GM21390 (cell line): ENCODE results near the gene SLC25A26.
A peak's percentile ranks its signal among the peaks of the same experiment; 100 is the strongest.

Source experiments
- ATAC-seq: cut with Tn5 transposase; IDR thresholded peaks from one replicate; pipeline ENCODE4 v1.9.1; 2021; ENCODE audit not compliant: unreplicated experiment

Gene SLC25A26

DNA sequence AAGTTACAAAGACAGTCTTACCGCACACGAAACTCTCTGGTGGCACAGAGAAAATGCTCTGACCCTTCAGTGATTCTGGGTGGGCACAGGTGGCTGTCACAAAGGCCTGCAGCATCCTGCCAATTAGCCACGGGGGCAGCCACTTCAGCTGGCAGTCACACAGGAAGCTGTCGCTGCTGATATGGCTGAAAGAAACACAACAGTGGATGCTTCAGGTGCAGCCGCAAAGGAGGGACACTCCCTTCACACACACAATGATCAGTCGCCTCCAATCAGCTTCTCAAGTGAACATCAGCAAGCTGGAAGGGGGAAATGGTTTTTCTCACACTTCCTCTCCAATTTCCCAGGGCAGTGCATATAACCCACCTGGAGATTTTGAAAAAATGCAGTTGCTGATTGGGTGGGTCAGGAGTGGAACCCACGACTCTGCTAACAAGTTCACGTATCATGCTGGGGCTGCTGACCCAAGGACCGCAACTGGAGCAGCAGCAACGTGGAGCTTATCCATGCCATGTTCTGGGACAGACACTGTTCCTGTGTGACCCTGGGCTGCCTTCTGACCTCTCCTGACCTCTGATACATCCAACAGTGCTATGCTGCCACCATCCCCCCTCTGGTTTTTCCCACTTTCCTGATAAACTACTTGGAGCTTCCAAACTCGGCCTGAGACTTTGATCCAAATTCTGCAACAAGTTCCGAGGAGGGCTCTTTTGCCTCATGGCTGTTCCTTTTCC lies 173.4 kb downstream of the SLC25A26 start:
- ATAC-seq = peak; percentile 77

DNA sequence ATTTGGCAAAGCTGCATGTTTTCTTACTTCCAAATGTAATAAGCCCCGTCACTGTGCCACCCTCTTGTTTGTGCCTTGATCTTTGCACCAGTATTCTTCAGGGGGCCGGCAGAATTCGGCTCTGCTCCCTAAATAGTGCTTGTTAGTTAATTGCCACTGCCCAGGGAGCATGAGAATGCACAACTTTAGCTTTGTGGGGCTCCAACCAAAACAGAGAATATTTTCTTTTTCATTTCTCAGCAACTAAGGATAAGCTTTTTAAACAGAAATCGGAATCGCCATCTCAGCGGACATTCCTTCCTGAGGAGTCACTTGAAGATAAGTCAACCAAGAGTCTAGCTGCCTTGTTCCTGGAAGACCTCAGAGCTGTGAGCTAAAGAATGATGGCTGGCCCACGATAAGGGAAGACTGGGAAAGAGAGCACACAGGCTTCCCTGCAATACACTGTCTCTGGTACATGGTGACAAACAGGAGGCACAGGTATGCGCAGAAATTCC lies 174.0 kb downstream of the SLC25A26 start:
- ATAC-seq = no peak

DNA sequence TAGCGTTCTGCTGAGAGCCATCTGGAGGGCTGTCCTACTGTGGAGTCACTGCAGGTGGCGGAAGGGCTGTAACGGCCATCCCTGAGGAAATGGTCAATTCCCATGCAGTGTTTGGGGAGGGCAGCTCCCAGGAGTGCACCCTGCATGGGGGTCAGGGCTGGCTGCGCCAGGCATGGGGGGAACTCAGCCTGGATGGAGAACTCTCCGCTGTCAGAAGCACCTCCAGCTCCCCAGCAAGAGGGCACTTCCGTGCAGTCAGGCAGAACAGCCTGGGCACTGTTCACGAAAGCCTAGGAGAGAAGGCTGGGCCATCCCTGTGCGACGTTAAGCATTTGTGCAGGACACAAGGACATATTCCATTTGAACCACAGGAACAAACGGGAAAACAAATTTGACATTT lies 174.8 kb downstream of the SLC25A26 start:
- no peak for ATAC-seq

DNA sequence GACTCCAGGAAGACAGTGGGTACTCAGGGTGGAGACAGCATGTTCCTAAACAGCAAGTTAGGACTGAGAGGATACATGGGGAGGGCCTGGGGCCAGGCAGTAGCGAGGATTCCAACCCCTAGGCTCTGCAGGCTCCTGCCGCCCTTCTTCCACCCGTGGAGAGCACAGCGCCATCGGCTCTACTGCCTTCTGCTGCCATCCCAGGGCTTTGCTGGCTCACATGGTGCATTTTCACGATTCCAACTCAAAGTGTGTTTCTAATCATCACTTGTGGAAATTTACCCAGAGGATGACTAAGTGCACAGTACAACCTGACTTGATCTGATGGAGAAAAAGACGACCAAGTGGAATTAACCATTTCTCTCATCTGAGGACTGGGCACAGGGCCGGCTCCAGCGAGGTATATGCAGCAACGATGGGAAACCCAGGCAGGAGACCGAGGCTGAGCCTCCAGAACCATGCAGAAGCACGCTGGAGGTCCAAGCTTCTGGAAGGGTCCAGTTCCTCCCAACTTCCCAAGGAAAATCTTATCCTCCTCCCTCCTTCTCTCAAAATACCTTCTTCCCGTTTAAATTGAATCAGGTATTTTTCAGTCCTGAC lies 175.5 kb downstream of the SLC25A26 start:
- no peak for ATAC-seq

DNA sequence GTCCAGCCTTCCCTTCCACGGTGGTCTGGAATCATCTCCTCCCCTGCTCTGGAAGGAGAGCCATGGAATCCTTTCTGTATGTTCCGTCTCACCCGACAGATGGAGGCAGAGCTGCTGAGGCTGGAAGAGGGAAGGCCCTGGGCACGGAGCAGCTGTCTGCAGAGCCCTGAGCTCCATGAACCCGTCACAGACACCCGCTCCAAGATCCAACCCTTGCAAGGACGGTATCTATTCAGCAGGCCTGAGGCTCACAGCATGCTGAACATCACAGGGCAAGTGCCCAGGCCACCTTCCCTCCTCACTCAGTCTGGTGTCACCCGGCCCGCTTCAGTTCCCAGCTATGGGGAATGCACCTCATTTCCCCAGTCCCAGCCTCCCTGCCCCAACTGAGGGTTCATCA lies 176.1 kb downstream of the SLC25A26 start:
- no peak for ATAC-seq

DNA sequence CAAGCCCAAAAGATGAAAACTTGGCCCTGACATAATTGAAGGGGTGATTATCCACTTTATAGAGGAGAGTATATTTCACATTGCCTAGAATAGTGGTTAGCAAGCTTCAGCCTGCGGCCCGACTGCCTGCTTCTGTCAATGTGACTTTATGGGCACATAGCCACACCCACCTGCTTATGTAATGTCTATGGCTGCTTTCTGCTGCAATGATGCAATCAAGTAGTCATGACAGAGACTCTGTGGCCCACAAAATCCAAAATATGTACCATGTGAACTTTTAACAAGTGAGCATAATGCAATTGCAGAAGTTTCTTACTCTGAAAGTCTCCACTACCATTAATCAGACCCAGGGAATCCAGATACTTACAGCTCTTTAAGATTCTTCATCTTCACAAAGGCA lies 176.9 kb downstream of the SLC25A26 start:
- no peak for ATAC-seq

DNA sequence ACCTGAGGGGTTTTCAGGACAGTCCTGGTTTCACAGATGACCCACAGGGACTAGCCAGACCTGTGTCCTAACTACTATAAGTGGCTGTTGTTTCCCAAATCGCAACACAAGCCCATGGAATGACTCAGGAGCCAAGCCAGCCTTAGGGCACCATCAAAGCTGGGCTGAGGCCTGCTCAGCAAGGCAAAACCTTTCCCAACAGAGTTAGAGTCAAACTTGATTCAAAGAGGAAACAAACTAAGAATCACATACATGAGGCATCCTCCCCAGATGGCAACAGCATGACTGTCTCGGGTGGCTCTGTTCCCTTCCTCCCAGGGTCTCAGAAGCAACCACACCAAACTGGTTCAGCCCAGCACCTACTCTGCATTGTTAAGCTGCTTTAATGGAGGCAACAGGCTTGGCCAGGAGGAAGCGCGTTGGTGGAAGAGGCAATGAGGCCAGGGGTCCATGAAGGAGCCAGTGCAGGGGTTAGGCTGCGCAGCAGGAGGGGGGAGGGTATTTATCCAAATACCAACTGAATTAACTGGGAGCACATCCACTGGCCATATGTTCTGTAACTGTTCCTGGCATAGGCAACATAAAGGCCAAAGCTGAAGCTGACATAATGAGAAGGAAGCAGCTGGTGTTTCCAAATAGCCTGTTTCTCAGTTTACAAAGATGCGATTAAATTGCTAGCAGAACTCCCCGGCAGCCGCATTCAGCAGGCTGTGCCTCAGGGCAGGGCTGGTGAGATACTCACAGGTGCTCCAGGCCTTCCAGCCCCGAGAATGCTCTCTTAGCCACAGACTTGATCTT lies 177.6 kb downstream of the SLC25A26 start:
- no peak for ATAC-seq

DNA sequence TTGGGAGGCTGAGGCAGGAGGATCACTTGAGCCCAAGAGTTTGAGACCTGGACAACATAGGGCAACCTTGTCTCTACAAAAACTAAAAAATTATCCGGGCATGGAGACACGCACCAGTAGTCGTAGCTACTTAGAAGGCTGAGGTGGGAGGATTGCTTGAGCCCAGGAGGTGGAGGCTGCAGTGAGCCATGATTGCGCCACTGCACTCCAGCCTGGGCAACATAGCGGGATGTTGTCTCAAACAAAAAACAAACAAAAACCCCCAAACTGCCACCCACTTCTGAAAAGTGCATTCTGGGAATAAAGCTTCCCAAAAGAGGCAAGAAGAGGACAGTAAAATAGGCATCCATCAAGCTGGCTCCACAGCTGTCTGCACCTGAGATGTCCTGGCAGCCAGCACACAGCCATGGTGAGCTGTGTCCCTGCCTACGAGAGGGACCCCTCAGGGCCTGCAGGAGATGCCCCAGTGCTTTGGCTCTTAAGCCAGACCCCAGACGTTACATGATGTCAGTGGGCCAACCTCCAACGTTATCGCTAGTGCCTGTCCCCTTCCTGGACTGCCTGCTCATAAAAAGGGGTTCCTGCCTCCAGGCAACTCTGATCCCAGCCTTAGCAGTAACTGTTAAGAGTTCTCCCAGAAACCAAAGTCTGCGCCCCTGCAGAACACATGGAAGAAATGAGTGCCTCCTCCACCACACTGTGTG lies 178.9 kb downstream of the SLC25A26 start:
- ATAC-seq = no peak

DNA sequence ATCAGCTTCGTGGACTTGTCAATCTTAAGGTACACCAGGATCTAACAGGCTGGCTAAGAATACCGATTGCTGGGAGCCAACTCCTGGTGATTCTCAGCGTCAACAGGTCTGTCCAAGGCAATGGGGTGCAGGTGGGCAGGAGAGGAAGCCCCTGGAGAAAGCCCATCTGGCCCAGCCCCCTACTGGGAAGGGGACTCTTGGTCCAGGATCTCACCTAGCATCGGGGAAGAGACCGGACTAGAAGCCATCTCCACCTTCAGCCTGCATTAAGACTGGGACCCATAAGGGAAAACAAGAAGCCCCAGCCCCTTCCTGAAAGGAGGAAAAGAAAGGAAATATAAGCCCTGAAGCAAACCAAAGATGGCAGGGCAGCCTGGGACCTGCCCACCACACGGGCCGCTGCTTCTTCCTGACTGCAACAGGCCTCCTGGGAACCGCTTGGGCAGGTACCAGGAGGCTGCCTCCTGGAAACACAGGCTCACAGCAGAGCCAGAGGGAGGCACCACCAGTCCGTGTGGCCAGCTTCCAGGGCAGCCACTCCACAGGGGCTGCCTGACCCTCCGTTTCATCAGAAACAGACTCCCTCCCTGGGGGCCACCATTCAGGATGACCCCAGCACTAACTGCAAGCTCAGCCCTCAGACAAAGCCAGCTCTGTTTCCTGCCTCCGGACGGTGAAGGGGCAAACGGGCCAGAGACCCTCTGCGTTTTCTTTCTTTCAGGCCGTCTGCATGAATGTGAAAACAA lies 179.8 kb downstream of the SLC25A26 start:
- no peak for ATAC-seq

DNA sequence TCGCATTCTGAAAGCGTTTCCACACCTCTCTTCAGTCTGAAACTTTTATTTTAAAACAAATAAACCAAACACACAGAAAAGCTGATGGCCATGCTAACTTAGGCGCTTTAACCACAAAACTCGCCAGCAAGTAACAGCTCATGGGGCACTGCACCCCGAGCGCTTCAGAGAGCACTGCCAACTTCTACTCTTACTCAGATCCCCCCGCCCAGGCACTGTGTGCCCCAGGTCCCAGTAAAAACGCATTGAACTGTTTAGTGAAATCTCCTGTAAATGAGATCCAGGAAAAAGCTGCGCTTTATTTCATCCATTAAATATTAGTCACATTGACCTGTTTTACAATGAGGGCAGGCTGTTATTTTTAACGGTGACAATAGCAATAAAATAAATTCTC lies 180.4 kb downstream of the SLC25A26 start:
- ATAC-seq = no peak

DNA sequence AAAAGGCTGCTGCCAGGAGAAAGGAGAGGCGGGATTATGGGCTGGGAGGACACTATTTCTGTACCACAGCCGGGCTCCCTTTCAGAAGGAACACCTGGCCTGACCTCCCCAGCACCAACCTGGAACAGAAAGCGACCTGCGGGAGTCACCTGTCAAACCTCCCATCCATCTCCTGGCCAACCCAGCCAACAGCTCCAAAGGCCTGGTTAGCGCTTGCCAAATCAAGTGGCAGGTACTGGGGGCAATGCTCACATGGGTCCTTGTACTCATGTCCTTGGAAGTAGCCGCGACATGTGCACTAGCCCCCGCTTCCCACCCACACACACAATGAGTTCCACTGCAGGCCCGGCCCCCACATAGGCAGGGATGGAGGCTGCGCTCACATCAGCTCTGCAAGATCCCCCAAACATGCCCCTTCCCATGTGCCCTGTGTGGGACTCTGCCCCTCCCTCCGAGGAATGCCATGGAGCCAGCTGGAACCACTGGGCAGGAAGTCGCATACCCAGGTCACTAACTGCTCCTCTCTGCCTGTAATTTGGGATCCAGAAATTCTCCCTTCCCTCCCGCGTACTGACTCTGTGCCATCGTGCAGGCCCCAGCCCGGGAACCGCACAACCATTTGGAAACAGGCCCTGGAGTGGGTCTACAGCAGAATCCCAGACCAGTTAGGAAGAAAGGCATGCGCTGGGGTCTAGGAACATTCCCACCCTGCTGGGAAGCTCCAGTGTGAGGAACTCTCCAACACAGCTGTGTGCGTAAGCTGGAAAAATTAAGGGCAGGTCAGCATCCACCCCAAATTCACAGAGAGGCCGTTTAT lies 181.1 kb downstream of the SLC25A26 start:
- no peak for ATAC-seq

DNA sequence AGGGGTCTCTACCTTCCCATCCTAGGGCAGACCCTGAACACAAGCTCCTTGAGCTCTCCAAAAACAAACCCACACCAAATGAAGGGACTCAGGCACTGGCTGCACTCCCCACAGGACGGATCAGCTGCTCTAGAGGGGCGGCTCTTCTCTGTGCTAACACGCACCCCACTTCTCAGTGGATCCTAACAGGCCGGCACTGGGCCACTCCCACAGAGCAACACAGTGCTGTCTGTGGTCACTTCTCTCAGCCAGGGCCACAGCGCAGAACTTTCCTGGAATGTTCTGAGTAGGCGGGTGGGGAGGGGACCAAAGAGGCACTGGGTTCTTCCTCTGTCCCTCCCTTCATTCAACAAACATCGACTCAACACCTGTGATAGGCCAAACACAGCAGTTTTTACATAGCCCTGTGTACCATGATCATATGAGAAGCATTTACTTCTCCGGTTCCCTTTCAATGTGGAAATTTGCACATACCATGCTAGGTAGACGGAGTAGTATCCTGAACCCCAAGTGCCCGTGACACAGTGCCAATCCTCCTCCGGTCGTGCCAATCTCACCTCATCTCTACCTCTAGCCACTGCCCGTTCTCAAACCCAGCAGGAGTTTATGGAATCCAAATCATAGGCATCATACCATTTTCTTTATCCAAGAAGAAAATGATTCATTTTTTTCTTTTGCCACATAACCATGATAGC lies 181.9 kb downstream of the SLC25A26 start:
- ATAC-seq = no peak

DNA sequence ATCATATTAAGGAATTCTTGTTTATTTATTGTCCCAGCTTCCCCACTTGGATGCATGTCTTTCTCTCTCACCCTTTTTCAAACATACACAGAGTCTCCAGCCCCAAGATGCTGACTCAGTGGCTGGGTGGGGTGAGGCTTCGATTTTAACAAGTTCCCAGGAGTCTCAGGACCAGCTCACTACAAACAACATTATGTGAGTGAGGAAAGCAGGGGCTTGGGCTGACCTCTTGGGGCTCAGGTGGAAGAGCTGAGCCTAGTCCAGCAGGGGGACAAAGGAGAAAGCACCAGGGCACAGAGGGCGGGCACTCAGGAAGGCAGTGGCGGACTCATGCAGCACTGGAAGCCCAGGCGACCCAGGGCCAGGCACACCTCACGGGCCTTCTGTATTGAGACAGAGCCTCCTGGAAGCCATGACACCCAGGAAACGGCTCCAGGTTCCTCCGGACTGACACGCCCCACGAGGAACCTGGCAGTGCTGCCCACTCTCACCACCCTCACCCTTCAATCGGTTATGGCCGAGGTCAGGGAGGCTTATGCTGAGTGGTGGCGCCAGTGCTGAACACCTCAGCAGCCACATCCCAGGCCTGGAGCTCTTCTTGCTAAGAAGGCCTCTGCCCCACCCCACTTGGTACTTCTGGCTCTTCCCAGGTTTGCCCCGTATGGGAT lies 182.7 kb downstream of the SLC25A26 start:
- no peak for ATAC-seq

DNA sequence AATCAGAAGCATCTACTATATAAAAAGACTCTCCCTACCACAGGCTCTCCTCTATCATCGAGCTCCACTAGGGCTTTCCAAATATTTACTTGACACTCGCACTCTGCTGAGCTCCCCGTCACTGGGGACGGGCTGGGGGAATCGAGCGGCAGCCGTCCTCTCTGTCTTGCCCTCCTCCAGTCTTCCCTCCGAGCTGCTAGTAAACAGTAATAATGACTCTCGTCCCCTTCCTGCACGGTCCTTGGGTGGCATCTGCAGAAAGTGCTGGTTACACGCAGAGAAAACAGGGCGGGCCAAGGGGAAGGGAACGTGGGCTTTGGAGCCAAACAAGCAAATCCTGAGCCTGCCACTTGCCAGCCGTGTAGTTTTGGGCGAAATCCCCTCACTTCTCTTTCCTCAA lies 183.4 kb downstream of the SLC25A26 start:
- ATAC-seq = no peak

DNA sequence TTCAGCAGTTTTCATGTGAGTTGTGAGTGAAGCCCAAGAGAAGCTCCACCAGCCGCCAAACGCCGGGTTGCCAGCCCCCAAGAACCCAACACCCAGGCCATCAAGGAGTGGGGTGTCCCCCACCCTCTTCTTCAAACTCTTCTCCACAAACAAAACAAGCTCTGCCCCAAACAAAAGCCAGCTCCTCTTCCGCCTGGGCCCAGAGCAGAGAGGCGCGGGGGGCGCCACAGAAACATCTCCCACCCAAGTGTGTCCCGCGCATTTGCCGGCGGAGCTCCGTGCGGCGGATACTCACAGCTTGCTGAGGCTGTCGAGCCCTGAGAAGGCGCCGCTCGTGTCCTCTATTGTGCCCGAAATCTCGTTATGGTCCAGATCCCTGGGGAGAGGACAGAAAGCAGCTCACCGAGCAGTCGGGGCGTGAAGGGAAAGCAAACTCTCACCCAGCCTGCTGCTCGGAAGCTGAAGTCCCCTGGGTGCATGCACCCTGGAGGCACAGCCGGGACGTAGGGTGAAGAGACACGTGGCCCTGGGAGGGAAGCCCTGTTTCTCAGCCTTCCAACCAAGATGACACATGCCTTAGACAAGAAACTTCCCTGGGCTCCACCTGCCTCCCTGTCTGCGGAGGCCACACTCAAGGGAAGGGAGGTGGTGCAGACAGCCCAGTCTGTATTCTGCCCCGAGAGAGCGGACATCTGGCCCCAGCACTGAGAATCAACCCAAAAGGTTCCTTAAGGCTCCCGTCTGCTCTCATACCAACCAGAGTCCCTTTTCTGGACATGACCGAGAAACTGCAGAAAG lies 184.3 kb downstream of the SLC25A26 start:
- ATAC-seq = no peak

DNA sequence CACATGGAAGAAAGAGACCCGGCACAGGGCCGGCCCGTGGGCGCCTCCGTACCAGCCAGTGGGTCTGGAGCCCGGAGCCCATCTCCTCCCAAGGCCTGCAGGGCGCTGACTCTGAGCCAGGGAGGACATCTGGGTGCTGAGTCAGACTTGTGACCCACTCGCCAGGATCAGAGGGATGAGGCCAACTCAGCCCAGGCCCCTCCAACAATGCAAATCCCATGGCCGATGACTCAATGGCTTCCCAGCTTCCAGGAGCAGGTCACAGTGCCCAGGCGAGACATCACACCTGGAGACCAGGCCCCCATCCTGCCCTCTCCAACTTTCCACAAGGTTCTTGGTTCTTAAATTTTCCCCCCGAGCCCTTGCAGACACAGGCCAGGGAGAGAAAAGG lies 184.9 kb downstream of the SLC25A26 start:
- no peak for ATAC-seq

DNA sequence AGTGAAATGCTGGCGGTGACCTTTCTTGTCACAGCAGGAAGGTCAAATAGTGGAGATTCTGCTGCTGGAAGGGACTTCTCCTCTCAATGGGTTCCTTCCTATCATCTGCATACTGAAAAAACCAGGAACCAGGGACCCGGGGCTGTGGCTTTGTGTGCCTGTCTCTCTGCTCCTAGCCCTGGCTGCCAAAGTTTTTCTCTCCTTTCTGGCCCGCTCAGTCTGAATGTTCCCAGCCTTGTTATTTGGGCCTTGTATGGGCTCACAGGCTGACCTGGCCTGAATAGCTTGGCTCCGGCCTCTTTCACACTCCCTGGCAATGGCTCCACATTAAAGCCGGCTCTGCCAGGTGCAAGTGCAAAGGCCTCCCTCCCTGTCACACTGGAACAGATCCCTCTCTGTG lies 185.4 kb downstream of the SLC25A26 start:
- no peak for ATAC-seq
